ENCODE measurements around the gene GALK2.

DNA sequence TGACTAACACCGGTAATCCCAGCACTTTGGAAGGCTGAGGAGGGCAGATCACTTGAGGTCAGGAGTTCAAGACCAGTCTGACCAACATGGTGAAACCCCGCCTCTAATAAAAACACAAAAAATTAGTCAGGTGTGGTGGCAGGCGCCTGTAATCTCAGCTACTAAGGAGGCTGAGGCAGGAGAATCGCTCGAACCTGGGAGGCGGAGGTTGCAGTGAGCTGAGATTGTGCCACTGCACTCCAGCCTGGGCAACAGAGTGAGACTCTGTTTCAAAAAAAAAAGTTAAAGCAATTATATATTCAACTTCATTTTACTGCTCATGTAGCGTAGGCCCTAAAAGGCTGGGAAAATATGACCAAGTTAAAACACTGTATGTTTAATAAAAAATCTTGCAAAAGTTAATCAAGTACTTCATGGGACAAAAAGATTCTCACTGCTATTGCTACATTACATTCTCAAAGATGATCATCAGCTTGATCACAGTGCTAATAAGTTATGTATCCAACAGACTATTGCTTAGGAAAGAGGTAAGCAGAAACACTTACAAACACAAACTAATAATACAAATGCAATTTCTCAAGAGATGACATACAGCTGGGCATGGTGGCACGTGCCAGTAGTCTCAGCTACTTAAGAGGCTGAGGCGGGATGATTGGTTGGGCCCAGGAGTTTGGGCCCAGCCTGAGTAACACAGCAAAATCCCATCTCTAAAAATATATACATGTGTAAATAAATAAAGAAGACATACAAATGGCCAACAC, 17.3 kb upstream of the GALK2 start:
- TF ChIP-seq, protein P1, sequence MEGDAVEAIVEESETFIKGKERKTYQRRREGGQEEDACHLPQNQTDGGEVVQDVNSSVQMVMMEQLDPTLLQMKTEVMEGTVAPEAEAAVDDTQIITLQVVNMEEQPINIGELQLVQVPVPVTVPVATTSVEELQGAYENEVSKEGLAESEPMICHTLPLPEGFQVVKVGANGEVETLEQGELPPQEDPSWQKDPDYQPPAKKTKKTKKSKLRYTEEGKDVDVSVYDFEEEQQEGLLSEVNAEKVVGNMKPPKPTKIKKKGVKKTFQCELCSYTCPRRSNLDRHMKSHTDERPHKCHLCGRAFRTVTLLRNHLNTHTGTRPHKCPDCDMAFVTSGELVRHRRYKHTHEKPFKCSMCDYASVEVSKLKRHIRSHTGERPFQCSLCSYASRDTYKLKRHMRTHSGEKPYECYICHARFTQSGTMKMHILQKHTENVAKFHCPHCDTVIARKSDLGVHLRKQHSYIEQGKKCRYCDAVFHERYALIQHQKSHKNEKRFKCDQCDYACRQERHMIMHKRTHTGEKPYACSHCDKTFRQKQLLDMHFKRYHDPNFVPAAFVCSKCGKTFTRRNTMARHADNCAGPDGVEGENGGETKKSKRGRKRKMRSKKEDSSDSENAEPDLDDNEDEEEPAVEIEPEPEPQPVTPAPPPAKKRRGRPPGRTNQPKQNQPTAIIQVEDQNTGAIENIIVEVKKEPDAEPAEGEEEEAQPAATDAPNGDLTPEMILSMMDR (IDR thresholded peaks at IDR 0.05) = no peak
- no peak for TF ChIP-seq POLR2A (IDR thresholded peaks at IDR 0.05)

All from body of pancreas (tissue), 4 donors.